Left ventricle myocardium inferior (tissue), 1 donor: Measurements from ENCODE around the gene KCNC1. TPM values are rescaled to one million over a fixed set of nuclear protein-coding genes. Genes with fewer than 3 reads are reported as not detected.

Experiments used
- DNase-seq: peaks from one replicate; pipeline ENCODE4 v3.0.0-alpha.2; 2020
- H3K27ac ChIP-seq: fragments of 200-600 bp; replicated peaks from 2 replicates; pipeline ENCODE4 v1.8.0; 2021
- H3K27me3 ChIP-seq: fragments of 200-600 bp; 2 replicates; pipeline ENCODE4 v1.8.0; 2021; ENCODE audit warnings: low read depth
- H3K36me3 ChIP-seq: fragments of 200-600 bp; 2 replicates; pipeline ENCODE4 v1.8.0; 2021
- H3K4me1 ChIP-seq: fragments of 200-600 bp; 2 replicates; pipeline ENCODE4 v1.8.0; 2021
- H3K4me3 ChIP-seq: fragments of 200-600 bp; 2 replicates; pipeline ENCODE4 v1.8.0; 2021; ENCODE audit warnings: mild to moderate bottlenecking, moderate library complexity
- H3K9me3 ChIP-seq: fragments of 200-600 bp; replicated peaks from 2 replicates; pipeline ENCODE4 v1.8.0; 2021
- CTCF ChIP-seq: fragments of 200-600 bp; IDR thresholded peaks from 2 replicates; pipeline ENCODE4 v1.8.0; 2021; ENCODE audit warnings: antibody characterized with exemption, mild to moderate bottlenecking, borderline replicate concordance
- intact Hi-C: fragments of 100-400 bp; cut with micrococcal nuclease; formaldehyde crosslinking; loops from one replicate; pipeline ENCODE4 v1.11.0; 2022
- total RNA-seq: library from RNA; stranded (reverse); fragmentation: NEBNext Ultra II Directional; extraction: Animal tissue kit (Norgen Biotek cat#: 25700); gene quantifications from one replicate; pipeline ENCODE4 v1.2.1, GENCODE V29; 2021
- donor health status: DM: no; HTN: yes; CAD: no; lungs with severe emphysema.

Gene KCNC1
- total RNA-seq, 1 donor from 2014 or later: not detected

GRCh38 chr11:17707830-17708229 lies 26.8 kb upstream of the KCNC1 start:
- no peak for TF ChIP-seq CTCF
- Histone ChIP-seq H3K27me3 (peaks cover 12% of the 10 kb centered on the region), H3K36me3 (no peaks in the 10 kb centered on the region), H3K9me3 (peaks cover 5% of the 10 kb centered on the region), H3K4me1 (no peaks in the 10 kb centered on the region), H3K4me3 (no peak overlapping the region), H3K27ac (no peak overlapping the region)
- intact Hi-C loops: no loop called here
- no peak for DNase-seq

GRCh38 chr11:17711836-17712235 lies 22.7 kb upstream of the KCNC1 start:
- H3K36me3 ChIP-seq: no peaks in the 10 kb centered on the region
- no peak overlapping the region for H3K4me3 ChIP-seq
- no peak overlapping the region for H3K27ac ChIP-seq
- H3K27me3 ChIP-seq: peaks cover 42% of the 10 kb centered on the region
- H3K4me1 ChIP-seq: peaks cover 14% of the 10 kb centered on the region
- DNase-seq: no peak
- intact Hi-C loops: no loop called here
- TF ChIP-seq CTCF: no peak
- H3K9me3 ChIP-seq: no peaks in the 10 kb centered on the region

- DNase-seq: no peak
- Histone ChIP-seq H3K9me3 (no peaks in the 10 kb centered on the region), H3K4me3 (no peak overlapping the region), H3K27me3 (peaks cover 60% of the 10 kb centered on the region), H3K36me3 (no peaks in the 10 kb centered on the region), H3K4me1 (peaks cover 14% of the 10 kb centered on the region), H3K27ac (peak overlapping the region; percentile 67)
- TF ChIP-seq CTCF: no peak
- intact Hi-C loops: no loop called here
Measured at GRCh38 chr11:17713851-17714250, 20.7 kb upstream of the KCNC1 start.

GRCh38 chr11:17714356-17714854 lies 20.2 kb upstream of the KCNC1 start:
- Histone ChIP-seq H3K4me1 (peaks cover 19% of the 10 kb centered on the region), H3K36me3 (no peaks in the 10 kb centered on the region), H3K4me3 (no peak overlapping the region), H3K9me3 (no peaks in the 10 kb centered on the region), H3K27me3 (peaks cover 60% of the 10 kb centered on the region), H3K27ac (peak overlapping the region; percentile 67)
- no peak for TF ChIP-seq CTCF
- DNase-seq: peak; percentile 46
- intact Hi-C loops: no loop called here

GRCh38 chr11:17714870-17715269 lies 19.7 kb upstream of the KCNC1 start:
- intact Hi-C loops: no loop called here

More at GRCh38 chr11:17714870-17715269, 19.7 kb upstream of the KCNC1 start:
- DNase-seq: no peak
- Histone ChIP-seq H3K27ac (peak overlapping the region; percentile 67), H3K27me3 (peaks cover 60% of the 10 kb centered on the region), H3K36me3 (no peaks in the 10 kb centered on the region), H3K4me1 (peaks cover 24% of the 10 kb centered on the region), H3K4me3 (no peak overlapping the region), H3K9me3 (no peaks in the 10 kb centered on the region)
- TF ChIP-seq CTCF: no peak
